Stimulated activated CD8-positive, alpha-beta memory T cell treated with anti-CD3 and anti-CD28 coated beads, Interleukin-7, amount 100 ng/mL, for 48 hours (primary cell): ENCODE data around the gene DYNC1LI1.
"Not testable (repeated sequence)": the region's sequence is repeated elsewhere in the genome, so short reads cannot be mapped to it uniquely, and the experiment has no call there.

ENCODE experiments used
- DNase-seq, 2 donors: peaks; one replicate each; pipeline ENCODE4 v3.0.0-alpha.2; 2020; ENCODE audit warnings: low read depth in 1 of 2; ENCODE audit errors: extremely low read depth in 1 of 2

DYNC1LI1 gene

GRCh38 chr3:32540899-32541298 is 29.8 kb downstream of the DYNC1LI1 start:
- no peak for DNase-seq

- DNase-seq, result no peak
These were observed 38.2 kb downstream of the DYNC1LI1 start for GRCh38 chr3:32532434-32532833.

GRCh38 chr3:32531010-32531647 is 39.5 kb downstream of the DYNC1LI1 start:
- no peak for DNase-seq

GRCh38 chr3:32525720-32526119 is 44.9 kb downstream of the DYNC1LI1 start:
- DNase-seq, result no peak

- no peak for DNase-seq
These were observed 48.0 kb downstream of the DYNC1LI1 start for GRCh38 chr3:32522682-32523081.

GRCh38 chr3:32518921-32519320 is 51.7 kb downstream of the DYNC1LI1 start:
- not testable (repeated sequence) for DNase-seq

GRCh38 chr3:32516751-32517150 is 53.9 kb downstream of the DYNC1LI1 start:
- not testable (repeated sequence) for DNase-seq

GRCh38 chr3:32511005-32511404 is 59.7 kb downstream of the DYNC1LI1 start:
- no peak for DNase-seq

GRCh38 chr3:32510075-32510724 is 60.5 kb downstream of the DYNC1LI1 start:
- DNase-seq, result peak in 1 of 2 donors; percentile 34

- DNase-seq, result no peak
These were observed 61.9 kb downstream of the DYNC1LI1 start for GRCh38 chr3:32508711-32509110.

- no peak for DNase-seq
These were observed 64.2 kb downstream of the DYNC1LI1 start for GRCh38 chr3:32506466-32506865.

- no peak for DNase-seq
These were observed 67.7 kb downstream of the DYNC1LI1 start for GRCh38 chr3:32502946-32503286.

- DNase-seq, result peak; percentile 53 to 56
These were observed 68.3 kb downstream of the DYNC1LI1 start, which contains the start of gene CMTM6 for GRCh38 chr3:32502118-32502945. TSS of gene CMTM6 (minus strand) at chr3:32502852. CDS start at chr3:32502745, 107 bp downstream.

GRCh38 chr3:32501783-32502117 is 68.9 kb downstream of the DYNC1LI1 start:
- no peak for DNase-seq

GRCh38 chr3:32500880-32501782 is 69.5 kb downstream of the DYNC1LI1 start:
- no peak for DNase-seq

GRCh38 chr3:32500231-32500630 is 70.4 kb downstream of the DYNC1LI1 start:
- DNase-seq, result no peak

- no peak for DNase-seq
These were observed 71.1 kb downstream of the DYNC1LI1 start for GRCh38 chr3:32499585-32499984.

GRCh38 chr3:32498992-32499391 is 71.7 kb downstream of the DYNC1LI1 start:
- DNase-seq, result no peak

GRCh38 chr3:32498252-32498651 is 72.4 kb downstream of the DYNC1LI1 start:
- no peak for DNase-seq

GRCh38 chr3:32495609-32496008 is 75.0 kb downstream of the DYNC1LI1 start:
- no peak for DNase-seq

- no peak for DNase-seq
These were observed 75.6 kb downstream of the DYNC1LI1 start for GRCh38 chr3:32495085-32495484.
